Skeletal muscle tissue (tissue), 4 donors: ENCODE results near the gene TPPP2. TPM values are rescaled to one million over a fixed set of nuclear protein-coding genes. Genes with fewer than 3 reads are reported as not detected.
A peak's percentile ranks its signal among the peaks of the same experiment; 100 is the strongest.
"Not testable (repeated sequence)": the region's sequence is repeated elsewhere in the genome, so short reads cannot be mapped to it uniquely, and the experiment has no call there.

Experiments
- H3K27ac ChIP-seq: one replicate; pipeline ENCODE4 v1.7.0; 2013; ENCODE audit warnings: mild to moderate bottlenecking, low read depth, low read length, inconsistent platforms
- H3K27me3 ChIP-seq, 3 donors: one replicate each; pipeline ENCODE4 v1.7.0; 2013; ENCODE audit warnings: low read length in 3 of 3; ENCODE audit not compliant: control insufficient read depth in 3 of 3, insufficient read depth in 3 of 3
- H3K36me3 ChIP-seq, 3 donors: one replicate each; pipeline ENCODE4 v1.7.0; 2013; ENCODE audit warnings: low read length in 3 of 3; ENCODE audit not compliant: control insufficient read depth in 3 of 3, insufficient read depth in 3 of 3
- H3K4me1 ChIP-seq, 3 donors: one replicate each; pipeline ENCODE4 v1.7.0; 2013; ENCODE audit warnings: low read length in 3 of 3, mild to moderate bottlenecking in 3 of 3; ENCODE audit not compliant: control insufficient read depth in 3 of 3, insufficient read depth in 3 of 3
- H3K4me3 ChIP-seq, 3 donors: one replicate each; pipeline ENCODE4 v1.7.0; 2013; ENCODE audit warnings: low read length in 3 of 3
- H3K9ac ChIP-seq, 3 donors: one replicate each; pipeline ENCODE4 v1.7.0; 2013; ENCODE audit warnings: low read length in 3 of 3, mild to moderate bottlenecking in 3 of 3, moderate library complexity in 2 of 3, low read depth in 1 of 3
- H3K9me3 ChIP-seq, 3 donors: one replicate each; pipeline ENCODE4 v1.7.0; 2013; ENCODE audit warnings: low read length in 3 of 3; ENCODE audit not compliant: control insufficient read depth in 3 of 3
- total RNA-seq: library from RNA; depleted of rRNA; stranded (reverse); fragments of >200 nt; gene quantifications from one replicate; pipeline ENCODE4 v1.2.3, GENCODE V29; 2014
- donor health status: Osteomylitis.

Gene TPPP2
- total RNA-seq, 1 donor from 2014 or later, result not detected

DNA sequence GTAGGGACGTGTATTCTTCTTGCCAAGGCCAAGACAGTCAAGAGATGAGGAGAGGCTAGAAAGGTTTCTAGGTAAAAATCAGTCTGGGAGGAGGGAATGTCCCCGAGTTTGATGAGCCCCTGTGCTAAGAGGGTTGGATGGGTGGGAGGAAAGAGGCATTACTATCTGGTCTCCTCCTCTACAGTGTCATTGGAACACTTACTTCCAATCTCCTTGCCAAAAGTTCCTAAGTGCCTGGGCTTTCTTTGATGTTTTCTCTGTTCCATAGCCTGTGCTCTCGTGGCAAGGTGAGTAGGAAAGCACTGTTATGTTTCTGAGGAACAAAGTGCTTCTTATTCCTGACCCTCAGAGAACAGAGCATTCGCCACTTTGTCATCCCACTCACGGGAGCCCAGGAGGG lies 4.7 kb downstream of the TPPP2 start, which contains the start of gene RNASE13:
TSS of gene RNASE13 (minus strand) at position 101 of the 400 bp plus-strand sequence. CDS start 519 bp downstream, outside the sequence.
- H3K27ac ChIP-seq, result no peak within 1 kb of the TSS
- no peaks in the 10 kb centered on the region for H3K36me3 ChIP-seq
- peaks cover 39 to 53% (median 53%) of the 10 kb centered on the region in 3 donors for H3K4me1 ChIP-seq
- H3K9ac ChIP-seq, result no peak within 1 kb of the TSS
- no peaks in the 10 kb centered on the region for H3K9me3 ChIP-seq
- H3K4me3 ChIP-seq, result no peak within 1 kb of the TSS
- H3K27me3 ChIP-seq, result no peaks in the 10 kb centered on the region

DNA sequence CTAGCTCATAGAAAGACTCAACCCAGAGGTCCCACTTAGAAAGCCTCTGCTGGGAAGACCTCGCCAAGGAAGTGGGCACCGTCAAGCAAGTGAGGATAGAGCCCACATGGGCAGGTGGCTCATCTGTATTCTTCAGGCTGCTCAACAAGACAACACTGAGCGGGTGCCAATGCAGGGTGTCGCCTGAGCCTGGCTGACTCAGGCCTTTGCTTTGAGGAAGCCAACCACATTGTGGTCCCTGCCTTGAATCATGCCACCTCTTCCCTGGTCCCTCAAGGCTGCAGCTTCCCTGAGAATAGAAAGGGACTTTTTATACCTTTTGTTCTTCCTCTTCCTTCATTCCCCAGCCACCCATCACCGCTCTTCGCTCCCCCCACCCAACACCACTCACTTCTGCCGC lies 6.7 kb downstream of the TPPP2 start:
- no peaks in the 10 kb centered on the region for H3K36me3 ChIP-seq
- no peaks in the 10 kb centered on the region for H3K27me3 ChIP-seq
- peak overlapping the region; percentile 38 for H3K27ac ChIP-seq
- H3K4me1 ChIP-seq, result peaks cover 47 to 66% (median 52%) of the 10 kb centered on the region in 3 donors
- H3K4me3 ChIP-seq, result no peak overlapping the region
- no peak overlapping the region for H3K9ac ChIP-seq
- no peaks in the 10 kb centered on the region for H3K9me3 ChIP-seq

DNA sequence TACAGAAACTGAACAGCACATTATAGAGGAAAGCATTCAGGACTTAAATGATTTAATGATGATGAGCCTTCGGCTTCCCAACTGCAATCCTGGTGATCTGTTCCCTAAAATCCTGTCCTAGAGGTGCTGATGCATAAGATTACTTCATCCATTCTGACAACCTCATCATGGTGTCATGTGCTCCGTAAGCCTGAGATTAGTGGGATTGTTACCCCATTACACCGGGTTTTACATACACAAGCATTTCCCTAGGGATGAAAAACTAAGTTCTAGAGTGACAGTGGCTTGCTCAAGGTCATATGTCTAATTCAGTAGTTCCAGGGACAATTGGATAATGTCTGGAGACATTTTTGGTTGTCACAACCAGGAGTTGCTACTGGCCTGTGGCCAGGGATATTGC lies 7.1 kb downstream of the TPPP2 start:
- Histone ChIP-seq H3K4me3 (no peak overlapping the region), H3K4me1 (peaks cover 48 to 66% (median 51%) of the 10 kb centered on the region in 3 donors), H3K9ac (no peak overlapping the region), H3K9me3 (no peaks in the 10 kb centered on the region), H3K36me3 (no peaks in the 10 kb centered on the region), H3K27ac (peak overlapping the region; percentile 38), H3K27me3 (no peaks in the 10 kb centered on the region)

DNA sequence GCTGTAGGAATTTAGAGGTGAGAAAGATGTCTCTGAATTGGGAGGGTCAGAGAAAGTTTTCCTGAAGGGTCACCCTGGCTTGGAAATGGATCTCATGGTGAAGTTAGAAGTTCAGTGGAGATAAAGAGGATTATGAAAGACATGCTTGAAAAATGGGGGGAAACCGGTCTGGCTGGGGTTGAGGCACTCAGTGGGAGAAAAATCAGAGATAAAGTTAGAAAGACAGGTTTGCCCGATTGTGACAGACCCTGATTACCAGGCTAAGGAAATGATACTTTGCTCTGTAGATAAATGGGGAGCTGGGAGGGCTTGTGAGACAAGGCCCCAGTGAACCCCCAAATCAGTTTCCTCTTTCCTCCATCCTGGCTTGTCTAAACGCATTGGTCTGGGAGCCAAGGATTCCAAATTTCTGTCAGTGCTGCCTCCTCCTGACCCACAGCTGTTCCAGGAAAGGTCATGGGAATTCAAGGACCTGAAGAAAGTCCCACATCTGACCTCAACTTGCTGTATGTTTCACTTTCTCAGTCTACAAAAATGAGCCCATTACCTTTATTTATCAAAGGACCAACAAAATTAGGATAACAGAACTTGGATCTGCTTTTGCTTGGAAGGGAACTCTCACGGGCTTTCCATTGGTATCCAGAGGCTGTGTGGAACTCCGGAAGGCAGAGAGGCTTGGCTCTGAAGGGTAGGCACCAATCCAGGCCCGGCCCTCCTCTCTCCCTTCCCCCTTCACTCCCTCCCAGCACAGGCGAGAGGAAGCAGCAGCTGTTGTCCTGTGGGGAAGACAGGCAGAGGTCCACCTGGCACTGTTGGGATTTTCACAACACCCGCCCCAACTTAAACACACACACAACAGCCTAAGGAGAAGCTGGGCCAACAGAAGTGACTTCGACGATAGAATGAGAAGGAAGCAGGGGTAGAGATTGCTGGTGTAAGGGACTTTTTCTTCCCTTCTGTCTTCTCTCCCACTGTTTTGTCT lies 8.7 kb downstream of the TPPP2 start:
- H3K9ac ChIP-seq, result peak overlapping the region; percentile 32 to 77 (median 76)
- H3K4me3 ChIP-seq, result peak overlapping the region; percentile 10 to 62 (median 46)

DNA sequence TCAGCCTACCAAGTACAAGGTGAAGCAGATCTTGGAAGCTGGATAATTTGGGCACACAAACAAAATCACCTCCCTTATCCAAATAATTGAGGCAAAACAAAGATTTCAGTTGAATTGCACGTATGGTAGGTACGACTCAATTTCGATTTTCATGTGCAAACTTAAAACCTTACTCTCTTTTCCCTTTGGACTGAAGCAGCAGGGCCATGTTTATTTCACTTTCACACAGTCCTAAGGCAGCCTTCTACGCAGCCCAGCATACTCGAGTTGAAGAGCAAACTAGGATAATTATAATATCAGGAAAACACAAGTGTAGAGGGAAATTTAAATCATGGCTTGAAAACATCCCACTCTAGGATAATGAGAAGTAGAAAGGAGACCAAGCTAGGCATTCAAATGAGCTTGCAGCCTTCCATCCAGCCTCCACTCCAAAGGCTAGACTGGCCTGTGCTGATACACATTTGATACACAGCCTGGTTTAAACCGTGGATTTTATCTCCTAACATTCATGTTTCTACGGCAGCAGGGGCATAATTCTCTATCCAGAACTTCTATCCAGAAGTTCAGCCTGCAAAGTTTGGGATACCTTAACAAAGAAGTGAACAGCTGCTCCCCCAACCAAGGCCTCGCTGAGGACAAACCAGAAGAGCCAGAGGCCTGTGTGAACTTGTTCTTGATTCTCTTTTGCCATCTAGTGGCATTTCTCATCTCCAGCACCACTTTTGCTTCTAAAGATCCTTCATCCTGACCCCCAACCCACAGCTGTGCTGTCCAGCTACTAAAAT lies 9.8 kb downstream of the TPPP2 start:
- peak overlapping the region; percentile 82 for H3K27ac ChIP-seq
- no peaks in the 10 kb centered on the region for H3K27me3 ChIP-seq
- H3K36me3 ChIP-seq, result no peaks in the 10 kb centered on the region
- peak overlapping the region; percentile 17 to 77 (median 76) for H3K9ac ChIP-seq
- H3K4me3 ChIP-seq, result peak overlapping the region; percentile 10 to 62 (median 36)
- H3K4me1 ChIP-seq, result peaks cover 51 to 78% (median 68%) of the 10 kb centered on the region in 3 donors
- no peaks in the 10 kb centered on the region for H3K9me3 ChIP-seq

More for the DNA sequence above, 8.7 kb downstream of the TPPP2 start:
- H3K9me3 ChIP-seq, result no peaks in the 10 kb centered on the region
- peaks cover 46 to 67% (median 58%) of the 10 kb centered on the region in 3 donors for H3K4me1 ChIP-seq
- no peaks in the 10 kb centered on the region for H3K27me3 ChIP-seq
- no peaks in the 10 kb centered on the region for H3K36me3 ChIP-seq
- H3K27ac ChIP-seq, result peak overlapping the region; percentile 82

DNA sequence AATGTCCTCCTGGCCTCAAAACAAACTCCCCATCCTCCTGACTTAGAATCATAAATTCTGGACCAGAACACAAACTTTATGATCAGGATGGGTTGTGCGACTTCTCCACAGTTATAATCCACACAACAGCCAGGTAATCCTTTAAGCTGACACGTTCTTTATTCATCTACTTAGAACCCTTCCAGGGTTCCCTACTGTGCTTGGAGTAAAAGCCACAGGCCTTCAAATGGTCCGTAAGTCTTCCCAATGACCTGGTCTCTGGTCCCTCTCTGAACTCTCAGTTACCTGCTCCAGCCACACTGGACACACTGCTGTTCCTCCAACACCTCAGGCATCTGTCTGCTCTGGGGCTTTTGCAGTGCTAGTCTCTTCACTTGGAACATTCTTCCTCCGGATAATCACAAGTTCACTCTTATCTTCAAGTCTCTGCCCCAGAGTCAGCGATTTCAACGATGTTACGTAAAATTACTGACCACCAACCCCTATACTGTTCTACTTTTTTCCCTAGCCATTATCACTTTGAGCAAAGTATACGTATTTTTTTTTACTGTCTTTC lies 10.4 kb downstream of the TPPP2 start:
- Histone ChIP-seq H3K9ac (no peak overlapping the region), H3K27ac (no peak overlapping the region), H3K27me3 (no peaks in the 10 kb centered on the region), H3K36me3 (no peaks in the 10 kb centered on the region), H3K4me3 (no peak overlapping the region), H3K9me3 (no peaks in the 10 kb centered on the region), H3K4me1 (peaks cover 50 to 78% (median 68%) of the 10 kb centered on the region in 3 donors)

DNA sequence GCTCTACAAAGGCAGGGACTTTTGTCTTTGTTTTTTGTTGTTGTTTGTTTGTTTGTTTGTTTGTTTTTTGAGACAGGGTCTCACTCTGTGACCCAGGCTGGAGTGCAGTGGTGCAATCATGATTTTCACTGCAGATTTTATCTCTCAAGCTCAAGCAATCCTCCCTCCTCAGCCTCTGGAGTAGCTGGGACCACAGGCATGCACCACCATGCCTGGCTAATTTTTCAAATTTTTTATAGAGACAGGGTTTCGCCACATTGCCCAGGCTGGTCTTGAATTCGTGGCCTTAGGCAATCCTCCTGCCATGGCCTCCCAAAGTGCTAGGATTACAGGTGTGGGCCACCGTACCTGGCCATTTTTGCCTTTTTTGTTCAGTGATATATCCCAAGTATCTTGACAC lies 10.9 kb downstream of the TPPP2 start:
- H3K27me3 ChIP-seq, H3K36me3 ChIP-seq, H3K9ac ChIP-seq, H3K4me3 ChIP-seq, H3K27ac ChIP-seq, H3K9me3 ChIP-seq: not testable (repeated sequence)
- H3K4me1 ChIP-seq, result peaks cover 50 to 78% (median 68%) of the 10 kb centered on the region in 3 donors

DNA sequence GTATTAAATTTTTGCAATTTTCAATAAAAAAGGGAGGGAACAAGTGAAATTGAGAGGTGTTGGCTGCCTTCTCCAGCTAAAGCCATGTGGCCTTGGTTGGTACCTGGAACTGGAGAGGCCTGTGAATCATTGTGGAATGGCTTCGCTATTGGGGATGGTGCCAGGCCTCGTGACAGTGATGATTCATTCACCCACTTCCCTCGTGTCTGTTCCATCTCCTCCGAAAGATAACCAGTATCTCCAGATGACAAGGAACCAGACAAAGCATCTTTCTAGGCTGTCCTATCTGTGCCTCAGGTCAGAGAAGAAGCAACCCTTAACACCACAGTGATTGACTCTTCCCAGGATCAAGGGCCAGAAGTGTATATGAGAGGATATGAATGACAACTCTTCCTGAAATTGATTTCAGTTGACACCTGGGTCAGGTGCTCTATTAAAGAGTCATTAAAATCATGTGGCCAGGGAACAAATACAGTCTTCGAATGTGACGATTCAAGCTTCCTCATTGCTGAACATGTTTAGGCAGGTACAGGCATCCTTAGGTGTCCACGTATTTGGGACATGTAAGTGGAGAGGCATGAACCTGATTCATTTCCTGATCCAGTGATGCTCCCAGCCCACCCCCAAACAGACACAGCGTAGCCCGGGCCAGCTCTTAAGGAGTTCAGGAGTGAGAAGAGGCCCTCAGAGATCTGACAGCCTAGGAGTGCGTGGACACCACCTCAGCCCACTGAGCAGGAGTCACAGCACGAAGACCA lies 11.8 kb downstream of the TPPP2 start, which contains the start of gene RNASE7:
TSS of gene RNASE7 (plus strand) at position 687 of the 758 bp plus-strand sequence. CDS start 631 bp downstream, outside the sequence.
- H3K4me1 ChIP-seq, result peaks cover 50 to 74% (median 65%) of the 10 kb centered on the region in 3 donors
- H3K9ac ChIP-seq, result peak within 1 kb of the TSS; percentile 27 to 52 (median 41)
- H3K9me3 ChIP-seq, result no peaks in the 10 kb centered on the region
- no peak within 1 kb of the TSS for H3K4me3 ChIP-seq
- H3K27me3 ChIP-seq, result no peaks in the 10 kb centered on the region
- no peaks in the 10 kb centered on the region for H3K36me3 ChIP-seq
- peak within 1 kb of the TSS; percentile 11 for H3K27ac ChIP-seq

DNA sequence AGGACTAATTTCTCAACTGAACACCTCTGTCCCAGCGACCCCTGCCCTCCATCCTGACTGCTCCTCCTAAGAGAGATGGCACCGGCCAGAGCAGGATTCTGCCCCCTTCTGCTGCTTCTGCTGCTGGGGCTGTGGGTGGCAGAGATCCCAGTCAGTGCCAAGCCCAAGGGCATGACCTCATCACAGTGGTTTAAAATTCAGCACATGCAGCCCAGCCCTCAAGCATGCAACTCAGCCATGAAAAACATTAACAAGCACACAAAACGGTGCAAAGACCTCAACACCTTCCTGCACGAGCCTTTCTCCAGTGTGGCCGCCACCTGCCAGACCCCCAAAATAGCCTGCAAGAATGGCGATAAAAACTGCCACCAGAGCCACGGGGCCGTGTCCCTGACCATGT lies 12.9 kb downstream of the TPPP2 start:
- Histone ChIP-seq H3K4me1 (peaks cover 48 to 73% (median 62%) of the 10 kb centered on the region in 3 donors), H3K9ac (peak overlapping the region in 1 of 3 donors; percentile 41), H3K27ac (peak overlapping the region; percentile 11), H3K9me3 (no peaks in the 10 kb centered on the region), H3K36me3 (no peaks in the 10 kb centered on the region), H3K27me3 (no peaks in the 10 kb centered on the region), H3K4me3 (no peak overlapping the region)
